Right atrium auricular region (tissue), 2 donors: Measurements from ENCODE around the gene SOX11. TPM values are rescaled to one million over a fixed set of nuclear protein-coding genes. Genes with fewer than 3 reads are reported as not detected.

Source experiments
- DNase-seq: peaks from one replicate; pipeline ENCODE4 v3.0.0-alpha.2; 2019; ENCODE audit warnings: low spot score
- H3K27ac ChIP-seq, 2 donors: fragments of 200-600 bp; sonication (generic); 1 replicate in 1 of 2; 2 replicates in 1 of 2; pipeline ENCODE4 v1.5.1; 2016 to 2019
- H3K27me3 ChIP-seq, 2 donors: fragments of 200-600 bp; sonication (generic); one replicate each; pipeline versions ENCODE4 v1.5.1 to v1.6.0; 2017 to 2019
- H3K36me3 ChIP-seq: fragments of 200-600 bp; sonication (generic); one replicate; pipeline ENCODE4 v1.5.1; 2016
- H3K4me1 ChIP-seq, 2 donors: fragments of 200-600 bp; sonication (generic); one replicate each; pipeline versions ENCODE4 v1.5.1 to v1.6.0; 2017 to 2019
- H3K4me3 ChIP-seq, 2 donors: fragments of 200-600 bp; sonication (generic); 1 replicate in 1 of 2; 2 replicates in 1 of 2; pipeline ENCODE4 v1.5.1; 2017 to 2019; ENCODE audit warnings: mild to moderate bottlenecking in 1 of 2, moderate library complexity in 1 of 2
- H3K9me3 ChIP-seq, 2 donors: fragments of 200-600 bp; sonication (generic); one replicate each; pipeline ENCODE4 v1.5.1; 2019
- CTCF ChIP-seq, 2 donors: fragments of 200-600 bp; sonication (generic); IDR thresholded peaks; one replicate each; pipeline ENCODE4 v1.5.1; 2019; ENCODE audit warnings: antibody characterized with exemption in 2 of 2
- total RNA-seq, 2 donors: library from RNA; depleted of rRNA; stranded (reverse); fragments of >200 nt; gene quantifications; one replicate each; pipeline ENCODE4 v1.1.0, GENCODE V29; 2016

SOX11 gene
- total RNA-seq, 2 donors from 2014 or later = 0.11 to 0.71 TPM

- Histone ChIP-seq H3K4me3 (no peak overlapping the region), H3K36me3 (no peaks in the 10 kb centered on the region), H3K4me1 (no peaks in the 10 kb centered on the region), H3K27ac (no peak overlapping the region), H3K9me3 (no peaks in the 10 kb centered on the region), H3K27me3 (peaks cover 0 to 7% of the 10 kb centered on the region in 2 donors)
- no peak for TF ChIP-seq CTCF (IDR thresholded peaks at IDR 0.05)
- DNase-seq = no peak
Measured at GRCh38 chr2:5674026-5674340, 18.2 kb upstream of the SOX11 start.

- TF ChIP-seq CTCF (IDR thresholded peaks at IDR 0.05) = no peak
- H3K4me3 ChIP-seq = no peak overlapping the region
- no peaks in the 10 kb centered on the region for H3K9me3 ChIP-seq
- no peaks in the 10 kb centered on the region for H3K36me3 ChIP-seq
- H3K27me3 ChIP-seq = peaks cover 0 to 7% of the 10 kb centered on the region in 2 donors
- H3K27ac ChIP-seq = no peak overlapping the region
- no peak for DNase-seq
- no peaks in the 10 kb centered on the region for H3K4me1 ChIP-seq
Measured at GRCh38 chr2:5677133-5677532, 15.1 kb upstream of the SOX11 start.

- no peak for DNase-seq
- no peaks in the 10 kb centered on the region for H3K9me3 ChIP-seq
- no peak overlapping the region for H3K27ac ChIP-seq
- no peak for TF ChIP-seq CTCF (IDR thresholded peaks at IDR 0.05)
- no peaks in the 10 kb centered on the region for H3K36me3 ChIP-seq
- H3K4me1 ChIP-seq = no peaks in the 10 kb centered on the region
- H3K27me3 ChIP-seq = no peaks in the 10 kb centered on the region
- H3K4me3 ChIP-seq = no peak overlapping the region
Measured at GRCh38 chr2:5683471-5683870, 8.7 kb upstream of the SOX11 start.

GRCh38 chr2:5685225-5685624 is 7.0 kb upstream of the SOX11 start:
- no peaks in the 10 kb centered on the region for H3K36me3 ChIP-seq
- H3K27me3 ChIP-seq = no peaks in the 10 kb centered on the region
- no peak overlapping the region for H3K27ac ChIP-seq
- no peak for DNase-seq
- TF ChIP-seq CTCF (IDR thresholded peaks at IDR 0.05) = no peak
- H3K4me1 ChIP-seq = no peaks in the 10 kb centered on the region
- no peaks in the 10 kb centered on the region for H3K9me3 ChIP-seq
- no peak overlapping the region for H3K4me3 ChIP-seq

- Histone ChIP-seq H3K4me3 (no peak overlapping the region), H3K27ac (no peak overlapping the region), H3K9me3 (no peaks in the 10 kb centered on the region), H3K4me1 (peaks cover 0 to 3% of the 10 kb centered on the region in 2 donors), H3K27me3 (peaks cover 0 to 4% of the 10 kb centered on the region in 2 donors), H3K36me3 (no peaks in the 10 kb centered on the region)
- no peak for TF ChIP-seq CTCF (IDR thresholded peaks at IDR 0.05)
- DNase-seq = no peak
Measured at GRCh38 chr2:5686068-5686467, 6.1 kb upstream of the SOX11 start.

GRCh38 chr2:5686536-5686935 is 5.6 kb upstream of the SOX11 start:
- no peak for DNase-seq
- TF ChIP-seq CTCF (IDR thresholded peaks at IDR 0.05) = no peak
- H3K27ac ChIP-seq = no peak overlapping the region
- peaks cover 0 to 7% of the 10 kb centered on the region in 2 donors for H3K4me1 ChIP-seq
- no peaks in the 10 kb centered on the region for H3K36me3 ChIP-seq
- no peak overlapping the region for H3K4me3 ChIP-seq
- H3K27me3 ChIP-seq = peaks cover 0 to 8% of the 10 kb centered on the region in 2 donors
- no peaks in the 10 kb centered on the region for H3K9me3 ChIP-seq
